A549 (cell line): ENCODE measurements around the gene C10orf90. TPM values are rescaled to one million over a fixed set of nuclear protein-coding genes. Genes with fewer than 3 reads are reported as not detected.

Experiments
- ATAC-seq, 2 experiments: fragments of 200-7000 bp in 1 of 2; fragments of >200 bp in 1 of 2; cut with Nextera tagmentation in 1 of 2; cut with Tn5 transposase in 1 of 2; 3 replicates each; pipeline versions ENCODE4 v1.8.0 to v1.9.1; 2018 to 2020; ENCODE audit warnings: mild to moderate bottlenecking in 1 of 2, moderate library complexity in 1 of 2
- CTCF ChIA-PET: fragments of 300-600 bp; sonication (Branson Sonifier 250); formaldehyde crosslinking; extraction: SDS; loops from one replicate; lab custom pipeline; 2021; ENCODE audit warnings: antibody characterized with exemption, inconsistent platforms; lab: Yijun Ruan, JAX
- POLR2A ChIA-PET: fragments of 350-600 bp; formaldehyde crosslinking; extraction: SDS; loops from one replicate; lab custom pipeline; 2021; ENCODE audit warnings: antibody characterized with exemption, inconsistent platforms; lab: Yijun Ruan, JAX
- DNase-seq, 2 experiments: peaks; one replicate each; pipeline versions ENCODE4 v3.0.0 to v3.0.0-alpha.2; 2011 to 2016; ENCODE audit warnings: low read depth in 1 of 2, low spot score in 1 of 2
- FAIRE-seq: peaks from 2 replicates; lab custom pipeline; 2011; peaks lifted over from hg19 to GRCh38; lab: Jason Lieb, UNC
- H3K27ac ChIP-seq, 2 experiments: fragments of >200 bp; sonication (Bioruptor Twin); formaldehyde crosslinking; 3 replicates each; pipeline ENCODE4 v1.5.1; 2016 to 2017
- H3K4me1 ChIP-seq: fragments of >200 bp; sonication (Bioruptor Twin); formaldehyde crosslinking; 3 replicates; pipeline ENCODE4 v1.6.1; 2016
- H3K4me2 ChIP-seq: fragments of >200 bp; sonication (Bioruptor Twin); formaldehyde crosslinking; 3 replicates; pipeline ENCODE4 v1.6.1; 2016
- H3K4me3 ChIP-seq: fragments of >200 bp; sonication (Bioruptor Twin); formaldehyde crosslinking; 3 replicates; pipeline ENCODE4 v1.5.1; 2016
- H3K9me3 ChIP-seq: fragments of >200 bp; sonication (Bioruptor Twin); formaldehyde crosslinking; 3 replicates; pipeline ENCODE4 v1.6.1; 2016
- BCL3 ChIP-seq: fragments of >200 bp; sonication (Bioruptor Twin); formaldehyde crosslinking; IDR thresholded peaks from 3 replicates; pipeline ENCODE4 v1.6.1; 2016
- BHLHE40 ChIP-seq: IDR thresholded peaks from 2 replicates; pipeline ENCODE4 v1.6.1; 2012; ENCODE audit warnings: low read depth, low read length, inconsistent platforms
- CBX2 ChIP-seq: fragments of 200-600 bp; sonication (generic); IDR thresholded peaks from 2 replicates; pipeline ENCODE4 v1.6.1; 2016; ENCODE audit warnings: low read depth, mild to moderate bottlenecking, borderline replicate concordance
- CBX8 ChIP-seq: fragments of 200-600 bp; sonication (generic); IDR thresholded peaks from 2 replicates; pipeline ENCODE4 v1.6.1; 2016
- E2F6 ChIP-seq: IDR thresholded peaks from 2 replicates; pipeline ENCODE4 v1.6.1; 2012; ENCODE audit warnings: low read depth, borderline replicate concordance
- EHF ChIP-seq: fragments of 250-450 bp; sonication (Bioruptor Pico); IDR thresholded peaks from 2 replicates; pipeline ENCODE4 v1.5.0; 2020; ENCODE audit warnings: mild to moderate bottlenecking
- EP300 ChIP-seq, 2 experiments: fragments of >200 bp; sonication (Bioruptor Twin); formaldehyde crosslinking; IDR thresholded peaks; 2 replicates in 1 of 2; 3 replicates in 1 of 2; pipeline ENCODE4 v1.6.1; 2016 to 2017
- ESRRA ChIP-seq: fragments of 150-350 bp; IDR thresholded peaks from 2 replicates; pipeline ENCODE4 v1.6.1; 2014; ENCODE audit warnings: mild to moderate bottlenecking, low read length, borderline replicate concordance
- FOSB ChIP-seq: fragments of 250-450 bp; sonication (Bioruptor Pico); IDR thresholded peaks from 2 replicates; pipeline ENCODE4 v1.5.0; 2020; ENCODE audit warnings: mild to moderate bottlenecking, moderate library complexity
- FOXS1 ChIP-seq: fragments of 250-450 bp; sonication (Bioruptor Pico); IDR thresholded peaks from 2 replicates; pipeline ENCODE4 v1.5.0; 2020; ENCODE audit warnings: mild to moderate bottlenecking, moderate library complexity
- HDAC2 ChIP-seq: fragments of 200-600 bp; sonication (generic); IDR thresholded peaks from 2 replicates; pipeline ENCODE4 v1.6.1; 2016
- HES2 ChIP-seq: fragments of >200 bp; sonication (Bioruptor Twin); formaldehyde crosslinking; IDR thresholded peaks from 2 replicates; pipeline ENCODE4 v1.6.1; 2016
- HOXA7 ChIP-seq: fragments of 250-450 bp; sonication (Bioruptor Pico); IDR thresholded peaks from 2 replicates; pipeline ENCODE4 v1.5.0; 2020; ENCODE audit warnings: mild to moderate bottlenecking, moderate library complexity
- HOXB5 ChIP-seq: fragments of 250-450 bp; sonication (Bioruptor Pico); IDR thresholded peaks from 2 replicates; pipeline ENCODE4 v1.5.0; 2020; ENCODE audit warnings: mild to moderate bottlenecking, moderate library complexity
- JUN ChIP-seq, 2 experiments: fragments of >200 bp; sonication (Bioruptor Twin); formaldehyde crosslinking; IDR thresholded peaks; 2 replicates in 1 of 2; 3 replicates in 1 of 2; pipeline ENCODE4 v1.6.1; 2016 to 2017
- JUNB ChIP-seq: fragments of >200 bp; sonication (Bioruptor Twin); formaldehyde crosslinking; IDR thresholded peaks from 2 replicates; pipeline ENCODE4 v1.6.1; 2016
- KDM1A ChIP-seq: fragments of 200-600 bp; sonication (generic); IDR thresholded peaks from 2 replicates; pipeline ENCODE4 v1.6.1; 2016; ENCODE audit warnings: low read depth, mild to moderate bottlenecking
- KDM5A ChIP-seq: fragments of 200-600 bp; sonication (generic); IDR thresholded peaks from 2 replicates; pipeline ENCODE4 v1.6.1; 2016; ENCODE audit warnings: antibody characterized with exemption, mild to moderate bottlenecking
- MYC ChIP-seq: IDR thresholded peaks from 2 replicates; pipeline ENCODE4 v1.6.1; 2012; ENCODE audit warnings: mild to moderate bottlenecking, inconsistent platforms, low read length, improper control_type of control experiment, borderline replicate concordance
- NR3C1 ChIP-seq: fragments of >200 bp; sonication (Bioruptor Twin); formaldehyde crosslinking; IDR thresholded peaks from 3 replicates; pipeline ENCODE4 v1.6.1; 2017
- PHF8 ChIP-seq: fragments of 200-600 bp; sonication (generic); IDR thresholded peaks from 2 replicates; pipeline ENCODE4 v1.6.1; 2016; ENCODE audit warnings: low read depth, mild to moderate bottlenecking, antibody characterized with exemption, moderate library complexity, borderline replicate concordance
- POLR2A ChIP-seq: IDR thresholded peaks from 2 replicates; pipeline ENCODE4 v1.6.1; 2012; ENCODE audit warnings: mild to moderate bottlenecking, low read length
- RAD21 ChIP-seq, 2 experiments: fragments of >200 bp in 1 of 2; sonication (Bioruptor Twin) in 1 of 2; formaldehyde crosslinking in 1 of 2; IDR thresholded peaks in 1 of 2; conservative IDR thresholded peaks in 1 of 2; 2 replicates in 1 of 2; 3 replicates in 1 of 2; pipeline ENCODE4 v1.6.1; 2012 to 2018; ENCODE audit warnings: inconsistent platforms in 1 of 2
- RFX5 ChIP-seq: fragments of 450-650 bp; IDR thresholded peaks from 2 replicates; pipeline ENCODE4 v1.7.1; 2014; ENCODE audit warnings: antibody characterized with exemption, mild to moderate bottlenecking, moderate library complexity
- SMC3 ChIP-seq: fragments of >200 bp; sonication (Bioruptor Twin); formaldehyde crosslinking; IDR thresholded peaks from 3 replicates; pipeline ENCODE4 v1.6.1; 2018; ENCODE audit warnings: inconsistent platforms
- SREBF2 ChIP-seq: fragments of 450-650 bp; IDR thresholded peaks from 2 replicates; pipeline ENCODE4 v1.6.1; 2014; ENCODE audit warnings: mild to moderate bottlenecking, moderate library complexity
- USF2 ChIP-seq: fragments of 450-650 bp; IDR thresholded peaks from 2 replicates; pipeline ENCODE4 v1.6.1; 2014; ENCODE audit warnings: antibody characterized with exemption
- ZC3H11A ChIP-seq: fragments of 450-650 bp; IDR thresholded peaks from 2 replicates; pipeline ENCODE4 v1.6.1; 2014; ENCODE audit warnings: antibody characterized with exemption, mild to moderate bottlenecking
- WGBS: methylation state at CpG from one replicate; pipeline ENCODE4 v1.1.6; 2017; ENCODE audit errors: missing lambda C conversion rate; 5-methylcytosine and 5-hydroxymethylcytosine counted together
- polyA plus RNA-seq, 4 experiments: library from polyadenylated mRNA; depleted of rRNA in 3 of 4; stranded (reverse); fragments of >200 nt; fragmentation: RNase III in 1 of 4; extraction: RNeasy Plus Mini Kit Qiagen cat#74134 plus additional on column Dnase treatment in 1 of 4; gene quantifications; 2 replicates in 3 of 4; 3 replicates in 1 of 4; pipeline ENCODE4 v1.2.3, GENCODE V29; 2011 to 2017
- TF ChIP-seq, protein P1 (sequence below): IDR thresholded peaks from 2 replicates; pipeline ENCODE4 v1.6.1; 2012
- TF ChIP-seq, protein P2 (sequence below): fragments of 250-450 bp; sonication (Bioruptor Pico); IDR thresholded peaks from 2 replicates; pipeline ENCODE4 v1.5.0; 2020; ENCODE audit warnings: low read depth, mild to moderate bottlenecking, moderate library complexity
- TF ChIP-seq, protein P3 (sequence below): IDR thresholded peaks from 2 replicates; pipeline ENCODE4 v1.6.1; 2012
- TF ChIP-seq, protein P4 (sequence below): fragments of 200-600 bp; sonication (generic); IDR thresholded peaks from 2 replicates; pipeline ENCODE4 v1.6.1; 2016; ENCODE audit warnings: antibody characterized with exemption, mild to moderate bottlenecking, moderate library complexity

C10orf90 gene
- polyA plus RNA-seq, 2 of the 4 experiments (the other 2 are of a cell fraction) = 0.70 to 2.0 TPM

DNA sequence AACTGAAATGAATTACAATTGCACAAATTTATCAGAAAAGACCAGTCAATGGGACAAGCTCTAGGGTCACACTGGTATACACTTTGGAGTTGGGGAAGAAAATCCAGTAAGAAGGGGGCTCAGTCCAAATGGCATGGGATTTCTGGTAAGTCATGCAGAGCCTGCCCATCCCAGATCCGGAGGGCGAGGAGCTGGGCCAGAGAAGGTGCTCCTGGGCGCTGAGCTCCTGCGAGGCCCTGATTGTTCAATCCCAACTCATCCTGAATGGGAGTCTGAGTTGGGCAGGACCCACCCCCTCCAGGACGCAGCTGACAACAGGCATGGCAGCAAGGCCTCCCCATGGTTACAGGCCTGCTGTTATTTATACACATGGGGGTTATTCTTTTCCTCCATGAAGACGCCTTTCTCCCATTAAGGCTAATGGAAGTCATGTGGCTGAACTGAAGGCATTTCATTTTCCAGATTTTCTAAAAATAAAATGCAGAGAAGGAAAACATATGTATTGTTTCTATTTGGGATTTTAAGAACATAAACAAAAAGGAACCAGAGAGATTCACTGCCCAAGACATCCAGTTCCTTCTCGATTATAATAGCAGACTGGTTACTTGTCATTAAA is 191.1 kb downstream of the C10orf90 start:
- FAIRE-seq = no peak
- TF ChIP-seq JUN (IDR thresholded peaks at IDR 0.05) (no peak), RAD21 (conservative IDR thresholded peaks at IDR 0.05 in 1 of 2, IDR thresholded peaks at IDR 0.05 in 1 of 2) (no peak), RFX5 (no peak), NR3C1 (no peak), USF2 (no peak), EP300 (IDR thresholded peaks at IDR 0.05) (no peak), CBX8 (no peak), MYC (no peak), BCL3 (no peak), JUNB (no peak), ZC3H11A (no peak), SREBF2 (no peak), E2F6 (no peak), SMC3 (no peak), PHF8 (no peak), KDM1A (no peak), POLR2A (no peak)
- TF ChIP-seq, protein P1, sequence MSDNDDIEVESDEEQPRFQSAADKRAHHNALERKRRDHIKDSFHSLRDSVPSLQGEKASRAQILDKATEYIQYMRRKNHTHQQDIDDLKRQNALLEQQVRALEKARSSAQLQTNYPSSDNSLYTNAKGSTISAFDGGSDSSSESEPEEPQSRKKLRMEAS = no peak
- ChIA-PET POLR2A (no interaction called here), CTCF (interaction anchor here (1.0 to 2.5 kb wide), 2 partner anchors 23 to 469 kb away, joined by 3 to 11 read pairs; no protein-coding TSS in a partner anchor)
- ATAC-seq = no peak
- H3K4me2 ChIP-seq = no peak overlapping the region
- no peaks in the 10 kb centered on the region for H3K9me3 ChIP-seq
- H3K27ac ChIP-seq = no peak overlapping the region
- DNase-seq = no peak
- 75% methylated on average over 7 of the region's 7 CpGs for WGBS
- no peaks in the 10 kb centered on the region for H3K4me1 ChIP-seq
- no peak overlapping the region for H3K4me3 ChIP-seq

DNA sequence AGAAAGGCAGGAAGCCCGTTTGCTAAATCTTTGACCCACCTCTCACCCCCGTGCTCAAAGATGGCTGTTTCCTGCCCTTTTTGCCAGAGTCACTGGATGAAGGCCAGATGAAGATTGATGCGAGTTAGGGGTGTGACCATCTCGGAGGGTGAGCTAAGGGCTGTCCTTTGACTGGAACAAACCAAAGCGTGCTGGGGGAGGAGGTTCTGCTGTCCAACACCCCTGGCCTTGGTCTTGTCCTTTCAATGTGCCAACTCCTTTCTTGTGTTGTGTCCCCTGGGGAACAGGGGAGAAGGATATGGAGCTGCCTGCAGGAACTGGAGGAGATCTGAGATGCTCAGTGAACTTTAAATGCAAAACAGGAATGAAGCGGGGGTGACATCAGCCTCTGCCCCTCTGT is 191.9 kb downstream of the C10orf90 start:
- no peak for ATAC-seq
- no peak for FAIRE-seq
- no peaks in the 10 kb centered on the region for H3K4me1 ChIP-seq
- TF ChIP-seq HOXA7 (CRISPR knock-in tag) (no peak), FOSB (CRISPR knock-in tag) (no peak), HES2 (no peak), BHLHE40 (no peak), CBX2 (no peak), ZC3H11A (no peak), EHF (no peak), KDM5A (no peak), ESRRA (no peak), JUN (IDR thresholded peaks at IDR 0.05) (no peak), FOXS1 (CRISPR knock-in tag) (no peak), PHF8 (no peak), HDAC2 (no peak), HOXB5 (no peak)
- TF ChIP-seq, protein P2, sequence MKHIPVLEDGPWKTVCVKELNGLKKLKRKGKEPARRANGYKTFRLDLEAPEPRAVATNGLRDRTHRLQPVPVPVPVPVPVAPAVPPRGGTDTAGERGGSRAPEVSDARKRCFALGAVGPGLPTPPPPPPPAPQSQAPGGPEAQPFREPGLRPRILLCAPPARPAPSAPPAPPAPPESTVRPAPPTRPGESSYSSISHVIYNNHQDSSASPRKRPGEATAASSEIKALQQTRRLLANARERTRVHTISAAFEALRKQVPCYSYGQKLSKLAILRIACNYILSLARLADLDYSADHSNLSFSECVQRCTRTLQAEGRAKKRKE (CRISPR knock-in tag) = no peak
- TF ChIP-seq, protein P3, sequence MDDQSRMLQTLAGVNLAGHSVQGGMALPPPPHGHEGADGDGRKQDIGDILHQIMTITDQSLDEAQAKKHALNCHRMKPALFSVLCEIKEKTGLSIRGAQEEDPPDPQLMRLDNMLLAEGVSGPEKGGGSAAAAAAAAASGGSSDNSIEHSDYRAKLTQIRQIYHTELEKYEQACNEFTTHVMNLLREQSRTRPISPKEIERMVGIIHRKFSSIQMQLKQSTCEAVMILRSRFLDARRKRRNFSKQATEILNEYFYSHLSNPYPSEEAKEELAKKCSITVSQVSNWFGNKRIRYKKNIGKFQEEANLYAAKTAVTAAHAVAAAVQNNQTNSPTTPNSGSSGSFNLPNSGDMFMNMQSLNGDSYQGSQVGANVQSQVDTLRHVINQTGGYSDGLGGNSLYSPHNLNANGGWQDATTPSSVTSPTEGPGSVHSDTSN = no peak
- TF ChIP-seq, protein P4, sequence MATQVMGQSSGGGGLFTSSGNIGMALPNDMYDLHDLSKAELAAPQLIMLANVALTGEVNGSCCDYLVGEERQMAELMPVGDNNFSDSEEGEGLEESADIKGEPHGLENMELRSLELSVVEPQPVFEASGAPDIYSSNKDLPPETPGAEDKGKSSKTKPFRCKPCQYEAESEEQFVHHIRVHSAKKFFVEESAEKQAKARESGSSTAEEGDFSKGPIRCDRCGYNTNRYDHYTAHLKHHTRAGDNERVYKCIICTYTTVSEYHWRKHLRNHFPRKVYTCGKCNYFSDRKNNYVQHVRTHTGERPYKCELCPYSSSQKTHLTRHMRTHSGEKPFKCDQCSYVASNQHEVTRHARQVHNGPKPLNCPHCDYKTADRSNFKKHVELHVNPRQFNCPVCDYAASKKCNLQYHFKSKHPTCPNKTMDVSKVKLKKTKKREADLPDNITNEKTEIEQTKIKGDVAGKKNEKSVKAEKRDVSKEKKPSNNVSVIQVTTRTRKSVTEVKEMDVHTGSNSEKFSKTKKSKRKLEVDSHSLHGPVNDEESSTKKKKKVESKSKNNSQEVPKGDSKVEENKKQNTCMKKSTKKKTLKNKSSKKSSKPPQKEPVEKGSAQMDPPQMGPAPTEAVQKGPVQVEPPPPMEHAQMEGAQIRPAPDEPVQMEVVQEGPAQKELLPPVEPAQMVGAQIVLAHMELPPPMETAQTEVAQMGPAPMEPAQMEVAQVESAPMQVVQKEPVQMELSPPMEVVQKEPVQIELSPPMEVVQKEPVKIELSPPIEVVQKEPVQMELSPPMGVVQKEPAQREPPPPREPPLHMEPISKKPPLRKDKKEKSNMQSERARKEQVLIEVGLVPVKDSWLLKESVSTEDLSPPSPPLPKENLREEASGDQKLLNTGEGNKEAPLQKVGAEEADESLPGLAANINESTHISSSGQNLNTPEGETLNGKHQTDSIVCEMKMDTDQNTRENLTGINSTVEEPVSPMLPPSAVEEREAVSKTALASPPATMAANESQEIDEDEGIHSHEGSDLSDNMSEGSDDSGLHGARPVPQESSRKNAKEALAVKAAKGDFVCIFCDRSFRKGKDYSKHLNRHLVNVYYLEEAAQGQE = no peak

More for the DNA sequence above, 191.9 kb downstream of the C10orf90 start:
- no peak for DNase-seq
- no peak overlapping the region for H3K4me2 ChIP-seq
- CTCF ChIA-PET = interaction anchor here (1.0 to 2.5 kb wide), 2 partner anchors 24 to 468 kb away, joined by 3 to 11 read pairs; no protein-coding TSS in a partner anchor
- no peak overlapping the region for H3K4me3 ChIP-seq
- 52% methylated on average over 6 of the region's 6 CpGs for WGBS
- POLR2A ChIA-PET = no interaction called here
- H3K27ac ChIP-seq = no peak overlapping the region
- no peaks in the 10 kb centered on the region for H3K9me3 ChIP-seq
